GM18867 (cell line): ENCODE data around the gene STK24.
"Not testable (repeated sequence)": the region's sequence is repeated elsewhere in the genome, so short reads cannot be mapped to it uniquely, and the experiment has no call there.

Experiments used
- ATAC-seq: cut with Tn5 transposase; IDR thresholded peaks from one replicate; pipeline ENCODE4 v1.9.1; 2021; ENCODE audit warnings: mild to moderate bottlenecking, moderate library complexity; ENCODE audit not compliant: unreplicated experiment

The STK24 gene

DNA sequence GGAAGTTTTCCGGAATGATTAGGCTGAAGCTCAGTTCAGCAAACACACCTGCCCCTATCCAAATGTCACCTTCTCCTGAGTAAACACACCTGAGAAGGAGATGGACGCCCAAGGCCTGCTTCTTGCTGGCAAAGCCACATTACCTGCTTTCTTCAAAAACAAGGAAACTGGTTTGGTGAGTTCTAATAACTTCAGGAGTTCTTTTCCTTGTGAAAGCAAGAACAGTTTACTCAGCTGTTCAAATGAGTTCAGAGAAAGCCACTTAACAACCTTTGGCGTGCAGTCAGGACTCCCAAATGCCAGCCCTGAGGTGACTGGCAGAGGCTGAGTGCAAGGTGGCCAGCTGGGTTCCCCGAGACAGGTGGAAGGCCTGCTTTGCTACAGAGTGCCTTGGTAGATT lies 160.5 kb downstream of the STK24 start:
- ATAC-seq = no peak

DNA sequence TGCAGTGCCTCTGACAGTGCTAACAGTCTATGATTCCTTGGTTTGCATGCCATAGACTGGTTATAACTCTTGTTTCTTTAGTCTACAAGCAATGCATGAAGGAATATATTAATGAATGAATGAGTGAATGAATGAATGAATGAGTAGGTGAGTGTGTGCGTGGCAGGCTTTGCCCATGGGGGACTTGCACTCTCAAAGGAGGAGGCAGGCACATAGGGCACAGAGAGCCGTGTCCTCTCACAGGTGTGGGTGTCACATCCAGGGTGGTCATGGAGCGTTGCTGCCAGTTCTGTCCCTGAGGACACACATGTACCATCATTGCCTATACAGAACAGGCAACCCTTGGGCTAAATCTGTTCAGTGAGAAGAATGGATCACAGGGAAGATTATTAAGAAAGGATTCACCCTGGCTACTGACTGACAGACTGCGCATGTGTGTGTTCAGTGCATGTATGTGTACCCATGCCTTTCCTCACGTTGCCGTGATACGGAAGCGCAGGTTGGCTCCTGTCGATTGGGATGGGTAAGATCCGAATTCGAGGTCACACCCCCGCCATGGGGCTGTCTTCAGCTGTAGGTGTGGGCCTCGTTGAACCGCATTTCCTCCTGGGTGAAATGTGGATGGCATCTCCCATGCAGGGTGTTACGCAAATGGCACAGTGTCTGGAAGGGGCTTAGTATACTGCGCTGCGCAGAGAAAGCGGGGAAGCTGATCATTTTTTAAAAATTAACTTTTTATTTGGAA lies 161.4 kb downstream of the STK24 start:
- ATAC-seq = no peak

DNA sequence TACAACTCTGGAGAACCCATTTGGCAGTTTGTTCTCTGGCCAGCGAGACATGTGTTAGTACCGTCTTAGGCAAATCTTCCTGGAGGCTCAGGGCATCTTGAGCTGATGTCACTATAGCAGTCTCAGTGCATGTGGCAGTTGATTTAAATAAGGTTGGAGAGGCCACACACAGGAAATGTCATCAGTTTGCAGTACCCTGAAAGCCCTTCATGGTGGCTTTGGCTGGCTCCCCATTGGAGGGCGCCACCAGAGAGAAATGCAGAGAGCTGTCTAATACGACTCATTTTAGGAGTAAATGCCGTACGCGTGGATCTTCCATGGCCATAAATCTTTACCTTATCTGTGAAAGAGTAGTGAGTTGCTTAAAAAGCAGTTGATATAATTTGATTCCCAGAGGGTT lies 163.1 kb downstream of the STK24 start:
- no peak for ATAC-seq

DNA sequence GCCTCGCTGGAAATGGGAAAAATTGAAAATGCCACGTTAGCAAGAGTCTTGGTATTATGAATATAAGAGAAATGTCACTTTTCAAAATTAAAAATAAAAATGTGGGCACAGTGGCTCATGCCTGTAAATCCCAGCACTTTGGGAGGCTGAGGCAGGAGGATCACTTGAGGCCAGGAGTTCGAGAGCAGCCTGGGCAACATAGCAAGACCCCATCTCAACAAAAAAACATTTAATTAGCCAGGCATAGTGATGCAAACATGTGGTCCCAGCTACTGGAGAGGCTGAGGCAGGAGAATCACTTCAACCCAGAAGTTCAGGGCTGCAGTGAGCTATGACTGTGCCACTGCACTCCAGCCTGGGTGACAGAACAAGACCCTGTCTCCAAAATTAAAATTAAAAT lies 163.6 kb downstream of the STK24 start:
- ATAC-seq = not testable (repeated sequence)

DNA sequence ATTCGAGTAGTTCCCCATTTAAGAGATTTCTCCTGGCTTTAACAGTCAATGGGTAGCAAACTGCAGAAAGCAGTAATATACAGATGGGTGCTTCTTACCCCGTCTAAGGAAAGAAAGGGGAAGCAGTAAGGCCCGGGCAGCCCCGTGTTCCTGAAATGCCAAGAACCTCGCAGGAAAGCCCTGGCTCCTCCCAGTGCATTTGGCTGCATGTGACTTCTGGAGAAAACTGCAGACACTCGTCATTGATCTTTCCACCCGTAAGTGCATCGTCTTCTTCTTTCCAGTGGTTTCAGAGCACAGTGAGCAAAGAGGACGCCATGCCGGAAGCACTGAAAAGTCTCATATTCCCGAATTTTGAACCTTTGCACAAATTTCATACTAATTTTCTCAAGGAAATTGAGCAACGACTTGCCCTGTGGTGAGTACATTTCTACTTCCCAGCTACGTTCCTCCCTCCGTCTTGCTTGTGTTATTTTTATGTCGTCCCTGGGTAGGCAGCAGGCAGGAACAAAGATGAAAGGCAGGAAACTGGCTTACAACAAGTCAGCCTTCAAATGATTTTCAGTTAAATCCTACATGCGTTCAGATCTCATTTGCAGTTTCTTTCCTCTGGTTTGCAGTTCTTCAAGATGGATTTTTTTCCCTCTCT lies 165.2 kb downstream of the STK24 start:
- no peak for ATAC-seq

DNA sequence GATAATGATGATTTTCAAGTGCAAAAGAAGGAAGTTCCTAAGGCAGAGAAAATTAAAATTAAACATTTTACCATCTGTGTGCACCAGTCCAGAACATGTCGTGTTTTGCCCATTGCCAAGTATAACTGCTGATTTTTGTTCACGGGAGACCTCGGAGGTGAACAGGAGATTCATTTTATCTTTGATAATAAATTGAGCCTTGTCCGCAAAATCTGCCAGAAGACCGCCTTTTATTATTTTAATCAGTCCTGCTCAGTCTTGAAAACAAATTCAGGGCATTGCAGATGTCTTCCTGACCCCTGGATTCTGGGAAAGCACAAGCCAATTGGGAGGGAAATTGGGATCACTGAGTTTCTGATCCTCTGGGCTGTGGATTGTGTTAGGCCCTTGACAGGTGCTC lies 165.9 kb downstream of the STK24 start:
- ATAC-seq = no peak

DNA sequence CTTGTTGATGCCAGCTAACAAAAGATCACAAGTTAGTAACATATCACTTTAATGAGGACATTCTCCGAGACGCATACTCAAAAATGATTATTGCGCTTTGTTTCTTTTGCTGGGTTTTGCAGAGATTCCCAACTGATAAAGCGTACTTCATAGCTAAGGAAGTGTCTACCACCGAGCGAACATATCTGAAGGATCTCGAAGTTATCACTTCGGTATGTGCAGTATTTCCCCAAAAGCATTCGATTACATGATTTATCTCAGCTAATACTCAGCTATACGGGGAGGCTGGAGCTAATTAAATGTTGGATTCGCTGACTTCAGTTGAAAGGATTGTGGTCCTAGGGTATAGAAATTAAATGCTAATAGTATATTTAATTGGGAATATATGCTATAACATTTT lies 166.3 kb downstream of the STK24 start:
- ATAC-seq = no peak

DNA sequence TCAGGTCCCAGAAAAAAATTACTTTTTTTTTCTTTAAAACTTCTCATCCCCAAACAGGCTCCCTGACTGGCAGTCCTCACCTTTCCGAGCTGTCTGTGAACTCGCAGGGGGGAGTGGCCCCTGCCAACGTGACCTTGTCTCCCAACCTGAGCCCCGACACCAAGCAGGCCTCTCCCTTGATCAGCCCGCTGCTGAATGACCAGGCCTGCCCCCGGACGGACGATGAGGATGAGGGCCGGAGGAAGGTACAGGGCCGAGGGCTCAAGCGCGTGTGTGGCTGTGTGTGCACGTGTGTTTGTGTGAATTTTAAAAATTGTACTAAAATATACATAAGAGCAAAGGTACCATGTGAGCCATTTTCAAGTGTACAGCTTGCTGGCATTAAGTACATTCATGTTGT lies 167.6 kb downstream of the STK24 start:
- no peak for ATAC-seq

DNA sequence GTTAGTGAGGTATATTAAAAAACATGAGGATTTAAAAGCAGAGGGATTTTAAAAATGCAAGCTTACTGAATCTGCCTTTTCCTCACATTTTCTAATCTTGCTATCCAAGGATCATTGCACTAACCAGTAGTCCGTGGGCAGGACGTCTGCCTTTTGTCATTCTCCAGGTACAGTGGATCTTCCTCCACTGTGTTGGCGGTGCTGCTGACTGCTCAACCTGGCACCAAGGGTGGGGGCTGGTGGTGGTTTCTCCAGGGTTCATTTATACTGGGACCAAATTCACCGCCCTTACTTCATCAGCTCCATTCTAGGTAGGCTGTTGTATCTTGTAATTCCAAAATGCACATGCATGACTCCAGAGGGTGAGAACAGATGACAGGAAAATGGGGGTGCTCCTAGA lies 169.3 kb downstream of the STK24 start:
- no peak for ATAC-seq

DNA sequence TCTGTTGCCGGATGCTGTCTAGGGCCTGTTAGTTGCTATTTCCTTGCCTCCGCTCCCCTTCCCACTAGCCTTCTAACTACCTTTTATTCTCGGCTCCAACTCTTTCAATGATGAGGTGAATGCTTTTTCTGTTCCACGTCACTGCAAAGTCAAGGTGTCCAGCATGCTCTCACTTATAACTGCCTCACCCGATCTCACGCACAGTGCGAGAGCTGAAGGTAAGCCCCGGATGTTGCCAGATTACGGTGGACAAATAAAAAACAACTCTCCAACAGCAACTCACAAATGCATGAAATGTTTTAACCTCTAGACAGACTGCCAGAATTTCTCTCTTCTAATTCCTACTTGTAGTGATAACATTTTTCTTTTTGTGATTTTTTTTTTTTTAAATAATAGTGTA lies 169.9 kb downstream of the STK24 start:
- ATAC-seq = no peak

DNA sequence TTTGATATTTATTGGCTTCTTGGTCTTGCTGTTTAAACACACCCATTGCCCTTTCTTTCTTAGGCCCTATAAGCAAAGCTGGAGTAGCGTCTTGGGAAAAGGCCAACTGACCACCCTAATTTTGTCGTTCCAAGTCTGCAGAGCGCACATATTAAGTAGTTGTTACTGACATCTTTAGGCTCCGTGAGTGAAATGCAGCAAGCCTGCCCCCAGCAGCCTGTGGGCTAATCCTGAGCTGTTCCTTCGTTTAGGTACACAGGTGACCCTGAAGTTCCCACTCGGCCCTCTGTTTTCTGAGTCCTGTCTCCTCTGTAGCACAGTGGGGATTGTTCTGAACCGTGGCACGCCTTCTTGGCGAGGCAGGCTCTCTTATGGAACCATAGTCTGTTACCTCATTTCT lies 170.5 kb downstream of the STK24 start:
- no peak for ATAC-seq

DNA sequence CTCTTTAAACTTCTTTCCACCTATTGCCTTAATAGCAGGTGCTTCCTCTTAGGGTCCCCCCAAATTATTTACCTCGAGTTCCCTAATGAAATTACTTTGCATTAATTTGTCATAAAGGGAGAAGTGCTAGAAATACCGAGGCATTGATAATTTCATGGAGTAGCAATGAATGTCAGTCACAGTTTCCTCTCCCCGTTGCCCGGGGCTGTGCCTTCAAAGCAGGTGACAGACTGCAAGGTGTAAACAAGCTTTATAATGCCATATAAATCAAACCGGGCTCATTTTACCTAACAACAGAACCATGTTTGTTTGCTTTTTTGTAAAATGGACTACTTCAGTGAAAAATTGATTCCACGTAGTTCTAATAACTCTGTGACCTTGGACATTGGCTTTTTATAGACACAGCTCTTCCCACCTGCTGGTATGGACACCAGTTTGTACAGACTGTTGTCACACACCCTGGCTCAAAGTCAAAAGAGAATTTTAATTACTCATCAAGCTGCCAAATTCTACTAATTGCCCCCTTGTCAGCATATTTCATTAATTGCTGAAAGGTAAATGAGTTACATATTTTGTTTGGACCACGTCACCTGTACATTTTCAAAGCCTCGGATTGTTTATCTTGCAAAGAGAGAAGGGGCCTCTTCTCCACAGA lies 171.1 kb downstream of the STK24 start:
- ATAC-seq = no peak

DNA sequence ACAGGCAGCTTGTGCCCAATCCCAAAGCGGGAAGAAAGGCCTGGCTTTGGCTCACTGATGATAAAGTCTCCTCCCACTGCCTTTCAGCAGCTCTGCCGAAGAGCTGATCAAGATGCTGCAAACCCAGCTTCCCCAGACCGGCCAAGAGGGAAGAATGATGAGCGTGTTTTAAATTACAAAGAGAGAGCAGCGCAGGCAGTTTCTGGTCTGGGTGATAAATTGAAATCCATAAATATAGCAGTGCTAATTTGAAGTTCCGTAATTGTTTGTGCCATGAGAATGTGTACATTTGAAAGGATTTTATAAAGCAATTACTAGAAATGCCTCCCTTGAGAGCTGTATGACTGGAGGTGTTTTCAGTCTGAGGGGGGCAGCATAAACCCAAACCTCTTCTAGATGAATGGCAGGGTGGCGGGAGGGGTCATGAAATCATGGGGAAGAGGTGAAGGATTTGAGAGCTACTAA lies 171.8 kb downstream of the STK24 start:
- no peak for ATAC-seq

DNA sequence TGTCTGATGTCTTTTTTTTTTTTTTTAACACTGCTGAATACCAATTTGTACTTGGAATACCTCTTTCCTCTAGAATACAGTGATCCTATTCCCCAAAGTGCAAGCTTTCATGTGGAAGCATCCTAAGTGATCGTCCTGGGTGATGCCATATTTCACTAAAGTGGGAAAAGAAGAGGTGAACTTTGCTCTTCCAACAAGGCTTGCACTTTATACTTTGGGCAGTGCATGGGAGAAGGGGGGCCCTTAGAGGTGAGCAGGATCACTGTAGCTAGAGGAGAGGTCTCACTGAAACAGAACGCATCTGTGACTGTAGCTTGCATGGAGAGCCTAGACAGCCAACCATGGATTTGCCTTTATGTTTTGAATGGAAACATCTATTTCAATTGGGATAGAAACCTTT lies 173.8 kb downstream of the STK24 start:
- no peak for ATAC-seq

DNA sequence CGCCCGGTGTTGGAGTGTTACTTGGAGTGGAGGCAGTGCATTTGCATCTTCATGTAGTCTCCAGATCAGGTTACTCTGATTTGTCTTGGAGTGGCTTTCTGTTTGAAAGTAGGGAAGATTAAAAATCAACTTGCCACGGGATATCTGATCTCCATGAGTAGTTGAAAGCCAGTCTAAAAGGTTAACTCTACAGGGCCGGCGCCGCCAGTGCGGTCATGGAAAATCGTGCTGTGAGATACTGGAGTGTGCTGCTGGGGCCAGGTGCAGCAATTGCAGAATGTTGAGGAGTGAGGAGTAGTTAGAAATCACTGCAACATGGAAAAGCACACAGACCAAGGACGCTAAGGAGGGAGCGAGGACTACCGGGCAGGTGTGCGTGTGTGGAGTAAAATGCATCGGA lies 175.0 kb downstream of the STK24 start:
- ATAC-seq = no peak

DNA sequence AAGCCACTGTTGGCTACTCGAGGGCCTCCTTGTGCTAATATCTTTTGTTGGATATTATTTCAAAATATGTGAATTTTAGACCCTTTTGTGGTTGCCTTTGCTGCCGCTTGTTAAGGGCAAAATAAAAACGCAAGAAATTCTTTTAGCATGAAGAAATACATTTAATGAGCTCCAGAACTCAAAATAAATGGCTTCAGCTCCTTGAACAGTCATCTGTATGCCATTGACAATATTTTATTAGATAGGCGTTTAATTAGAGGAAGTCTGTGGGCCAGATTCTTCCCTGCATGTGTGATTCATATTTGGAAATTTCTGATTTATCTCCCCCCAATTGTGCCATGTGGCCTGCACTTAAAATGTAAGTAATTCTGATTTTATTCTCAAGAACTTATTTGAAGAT lies 177.2 kb downstream of the STK24 start:
- ATAC-seq = no peak

DNA sequence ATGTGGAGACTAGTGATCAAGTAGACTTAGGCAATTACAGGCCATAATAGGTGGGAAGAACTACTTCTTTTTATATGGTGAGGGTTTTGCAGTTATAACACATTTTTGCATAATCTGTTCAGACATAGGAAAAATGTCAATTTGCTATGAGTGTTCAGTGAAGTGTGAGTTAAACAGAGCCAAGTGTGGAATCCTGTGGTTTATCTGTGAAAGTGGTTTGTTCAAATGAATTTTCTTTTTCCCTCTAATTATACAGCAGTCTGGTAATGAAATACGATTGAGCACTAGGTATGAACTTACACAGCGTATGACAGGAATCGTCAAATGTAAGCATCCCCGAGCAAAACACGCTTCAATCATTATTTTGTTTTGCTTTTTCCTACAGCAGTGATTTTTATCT lies 178.3 kb downstream of the STK24 start:
- ATAC-seq = no peak

DNA sequence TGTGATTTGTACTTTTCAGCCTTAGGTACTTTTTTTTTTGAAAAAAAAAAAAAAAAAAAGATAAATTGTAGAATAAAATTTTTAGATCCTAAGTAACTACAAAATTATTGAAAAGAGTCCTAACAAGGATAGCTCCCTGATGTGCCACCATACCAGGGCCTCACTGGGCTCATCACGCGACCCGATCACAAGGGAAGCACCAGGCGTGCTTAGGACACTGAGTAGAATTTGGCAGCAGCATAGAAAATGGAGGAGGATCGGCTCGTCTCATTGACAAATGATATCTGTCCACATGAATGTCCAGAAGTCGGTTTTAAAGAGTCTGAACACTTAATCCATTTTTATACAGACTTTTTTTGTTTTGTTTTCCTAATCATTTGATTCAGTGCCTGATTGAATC lies 179.0 kb downstream of the STK24 start:
- no peak for ATAC-seq

DNA sequence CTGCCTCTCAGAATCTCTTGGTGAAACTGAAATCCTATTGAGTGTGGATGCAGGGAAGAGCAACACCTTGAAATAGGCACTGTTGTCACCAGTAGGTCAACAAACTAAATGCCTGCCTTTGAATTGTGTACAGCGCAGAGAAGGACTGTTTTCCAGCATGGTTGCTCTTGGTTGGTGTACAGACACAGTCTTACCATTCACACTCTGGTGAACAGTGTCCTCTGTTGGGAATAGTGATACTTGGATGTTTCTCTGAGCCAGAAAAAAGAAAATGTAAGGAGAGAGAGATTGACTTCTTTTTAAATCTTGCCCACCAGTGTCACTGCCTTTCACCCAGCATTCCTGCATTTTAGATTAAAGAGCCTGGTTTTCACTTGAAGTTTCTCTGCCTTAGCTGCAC lies 179.7 kb downstream of the STK24 start:
- no peak for ATAC-seq

DNA sequence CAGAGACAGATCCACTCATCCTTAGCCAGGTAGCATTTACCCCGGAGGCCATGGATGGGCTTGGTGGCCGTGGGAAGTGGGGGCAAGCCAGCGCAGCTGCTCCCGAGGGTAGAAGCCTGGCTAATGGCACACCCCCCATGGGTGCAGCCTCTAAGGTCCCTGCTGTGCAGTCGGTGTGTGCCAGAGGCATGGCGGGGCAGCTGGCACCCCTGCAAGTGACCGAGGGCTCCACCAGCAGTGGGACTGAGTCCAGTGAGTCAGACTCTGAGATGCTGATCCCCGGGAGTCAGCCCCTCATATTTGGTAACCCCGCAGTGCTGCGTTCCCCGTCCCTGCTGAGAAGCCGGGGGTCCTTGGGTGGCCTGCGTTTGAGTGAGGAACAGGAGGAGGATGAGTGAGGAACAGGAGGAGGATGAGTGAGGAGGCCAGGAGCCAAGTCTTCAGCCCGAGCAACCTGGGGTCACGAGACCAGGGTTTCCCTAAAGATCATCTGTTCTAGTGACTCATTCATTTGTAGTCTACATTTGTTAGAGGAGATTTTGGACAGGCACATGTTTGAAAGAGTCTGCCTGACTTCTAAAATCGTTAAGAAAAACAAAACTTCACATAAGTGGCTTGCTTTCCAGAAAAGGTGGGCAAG lies 180.7 kb downstream of the STK24 start:
- ATAC-seq = no peak
